Measurements from ENCODE around the gene SDR42E1.

Gene SDR42E1, protein sequence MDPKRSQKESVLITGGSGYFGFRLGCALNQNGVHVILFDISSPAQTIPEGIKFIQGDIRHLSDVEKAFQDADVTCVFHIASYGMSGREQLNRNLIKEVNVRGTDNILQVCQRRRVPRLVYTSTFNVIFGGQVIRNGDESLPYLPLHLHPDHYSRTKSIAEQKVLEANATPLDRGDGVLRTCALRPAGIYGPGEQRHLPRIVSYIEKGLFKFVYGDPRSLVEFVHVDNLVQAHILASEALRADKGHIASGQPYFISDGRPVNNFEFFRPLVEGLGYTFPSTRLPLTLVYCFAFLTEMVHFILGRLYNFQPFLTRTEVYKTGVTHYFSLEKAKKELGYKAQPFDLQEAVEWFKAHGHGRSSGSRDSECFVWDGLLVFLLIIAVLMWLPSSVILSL

DNA sequence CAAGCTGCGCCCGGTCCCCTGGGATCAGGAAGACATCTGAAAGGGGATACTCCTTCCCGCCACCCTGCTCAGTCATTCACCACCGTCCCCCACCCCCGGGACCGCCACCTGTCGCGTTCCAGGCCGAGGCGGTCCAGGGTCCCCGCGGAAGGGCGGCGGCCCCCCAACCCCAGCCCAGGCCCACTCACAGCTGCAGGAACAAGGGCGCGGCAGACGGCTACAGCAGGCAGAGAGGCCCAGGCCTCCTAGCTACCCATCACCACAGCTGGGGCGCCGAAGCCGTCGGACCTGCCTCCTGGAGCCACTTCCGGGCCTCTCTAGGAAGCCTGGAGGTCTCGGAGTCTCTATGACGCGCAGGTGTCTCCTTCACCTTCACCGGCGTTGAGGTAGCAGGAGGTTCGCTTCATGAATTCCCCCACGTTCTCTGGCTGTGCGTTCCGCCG, at the start of gene SDR42E1:
TSS of gene SDR42E1 (minus strand) at position 272 of the 443 bp plus-strand sequence. CDS start 10,612 bp downstream, outside the sequence.
- DNase-seq: peak; percentile 50

DNA sequence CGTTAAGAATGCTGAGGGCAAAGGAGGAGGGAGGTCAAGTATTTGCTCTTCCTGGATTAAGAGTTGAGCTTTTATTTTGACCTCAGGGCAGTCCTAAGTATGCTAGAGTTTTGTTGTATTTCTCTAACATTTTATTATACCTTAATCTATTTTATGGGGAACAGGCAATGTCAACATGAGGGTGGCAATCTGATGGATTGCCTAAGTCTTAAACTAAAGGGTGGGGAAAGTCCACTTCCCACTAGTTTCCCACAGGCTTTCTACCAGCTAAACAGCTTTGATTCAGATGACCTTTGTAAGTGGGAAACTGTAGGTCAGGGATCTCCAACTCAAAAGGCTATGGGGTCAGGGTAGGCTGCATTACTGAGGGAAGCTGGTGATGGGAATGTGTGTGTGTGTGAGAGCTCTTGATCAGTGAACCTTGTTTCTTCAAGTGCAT, 48.7 kb upstream of the SDR42E1 start:
- no peak for DNase-seq

DNA sequence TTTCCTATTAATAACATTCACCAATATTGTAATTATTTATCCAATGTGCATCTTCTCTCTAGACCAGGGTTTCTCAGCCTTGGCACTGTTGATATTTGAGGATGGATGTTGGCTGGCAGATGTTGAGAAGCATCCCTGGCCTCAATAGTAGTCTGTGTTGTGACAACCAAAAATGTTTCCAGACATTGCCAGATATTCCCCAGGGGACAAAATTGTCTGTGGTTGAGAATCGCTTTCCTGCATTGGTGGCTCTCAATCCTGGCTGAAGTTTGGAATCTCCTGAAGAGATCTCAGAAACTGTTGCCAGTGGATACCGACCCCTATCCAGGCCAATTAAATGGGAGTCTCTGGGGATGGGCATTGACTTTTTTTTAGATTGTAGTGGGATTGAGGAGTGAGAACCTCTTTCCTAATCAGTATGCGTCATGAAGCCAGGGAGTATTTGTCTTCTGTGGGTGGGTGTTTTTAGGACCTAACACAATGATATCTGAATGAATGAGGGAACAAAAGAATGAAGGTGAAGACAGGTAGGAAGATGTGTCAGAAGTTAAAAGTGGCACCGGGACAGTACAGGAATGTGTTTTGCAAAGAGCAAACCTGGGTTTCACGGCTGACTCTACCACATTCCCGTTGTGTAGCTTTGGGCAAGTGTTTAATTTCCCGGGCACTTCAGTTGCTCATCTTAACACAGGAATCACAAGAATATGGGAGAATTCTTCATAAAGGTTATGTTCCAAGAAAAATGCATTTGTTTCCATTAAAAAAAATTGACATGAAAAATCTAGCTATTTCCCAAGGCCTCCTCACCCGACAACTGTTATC, 48.1 kb upstream of the SDR42E1 start:
- DNase-seq: no peak

DNA sequence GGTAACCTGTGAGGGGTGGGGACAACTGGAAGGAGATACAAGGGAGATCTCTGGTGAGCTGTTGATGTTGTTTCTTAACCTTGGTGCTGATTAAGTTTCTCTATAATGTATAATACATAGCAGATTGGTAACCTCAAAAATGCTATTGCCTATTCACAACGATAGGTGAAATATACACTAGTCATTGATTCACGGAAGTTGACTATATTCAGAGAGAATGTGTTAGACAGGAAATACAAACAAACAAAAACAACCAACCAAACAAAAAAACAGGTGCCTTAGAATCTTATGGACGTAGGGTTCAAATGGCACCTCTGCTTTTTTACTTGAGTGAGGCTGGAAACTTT, 45.3 kb upstream of the SDR42E1 start:
- DNase-seq: no peak

DNA sequence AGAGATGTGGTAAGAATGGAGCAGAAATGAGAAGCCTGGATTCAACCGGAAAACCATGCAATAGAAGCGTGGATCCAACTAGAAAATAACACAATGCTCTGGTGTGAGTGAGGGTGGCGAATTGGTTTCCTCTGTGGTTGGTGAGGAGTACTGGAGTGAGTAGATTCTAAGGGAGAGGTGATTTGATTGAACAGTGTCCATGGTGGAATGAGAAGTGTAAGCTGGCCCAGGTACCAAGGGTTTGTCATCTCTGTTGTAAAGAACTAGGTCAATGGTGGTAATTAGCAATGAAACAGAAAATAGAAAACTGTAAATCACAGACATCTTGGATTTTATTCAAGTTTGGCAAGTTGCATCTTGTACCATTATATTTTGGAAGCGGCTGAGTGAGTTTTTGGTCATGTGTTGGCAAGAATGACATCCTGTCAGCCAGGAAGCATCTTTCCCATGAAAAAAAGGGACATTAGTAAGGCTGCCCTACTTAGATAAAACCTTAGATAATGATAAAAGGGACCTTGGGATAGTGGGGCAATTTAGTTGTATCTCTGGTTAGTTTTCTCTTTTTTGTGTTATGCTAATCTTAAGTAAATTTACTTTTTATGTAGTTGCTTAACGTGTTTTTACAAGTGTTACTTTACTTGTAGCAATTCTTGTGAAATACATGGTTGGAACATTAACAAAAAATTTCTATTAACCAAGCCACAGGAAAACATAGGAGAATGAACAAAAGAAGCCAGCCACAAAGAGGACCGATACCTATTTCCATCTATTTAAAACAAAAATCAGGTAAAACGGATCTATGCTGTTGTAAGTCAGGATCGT, 44.7 kb upstream of the SDR42E1 start:
- DNase-seq: no peak

DNA sequence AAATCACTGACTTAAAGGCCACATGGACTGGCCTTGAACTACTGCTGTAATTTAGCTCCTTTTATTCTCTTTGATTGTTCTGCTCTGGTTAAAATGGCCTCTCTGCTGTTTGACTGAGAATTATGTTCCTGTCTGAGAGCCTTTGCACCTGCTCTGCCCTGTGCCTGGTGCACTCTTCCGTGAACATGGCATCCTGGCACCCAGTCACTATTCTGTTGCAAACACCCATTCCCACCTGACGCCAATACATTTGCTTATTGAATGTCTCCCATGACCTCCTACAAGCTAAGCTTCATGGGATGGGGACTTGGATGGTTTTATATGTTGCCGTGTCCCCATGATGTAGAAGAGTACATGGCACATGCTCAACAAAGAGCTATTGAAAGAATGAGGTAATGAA, 43.8 kb upstream of the SDR42E1 start:
- DNase-seq: no peak

DNA sequence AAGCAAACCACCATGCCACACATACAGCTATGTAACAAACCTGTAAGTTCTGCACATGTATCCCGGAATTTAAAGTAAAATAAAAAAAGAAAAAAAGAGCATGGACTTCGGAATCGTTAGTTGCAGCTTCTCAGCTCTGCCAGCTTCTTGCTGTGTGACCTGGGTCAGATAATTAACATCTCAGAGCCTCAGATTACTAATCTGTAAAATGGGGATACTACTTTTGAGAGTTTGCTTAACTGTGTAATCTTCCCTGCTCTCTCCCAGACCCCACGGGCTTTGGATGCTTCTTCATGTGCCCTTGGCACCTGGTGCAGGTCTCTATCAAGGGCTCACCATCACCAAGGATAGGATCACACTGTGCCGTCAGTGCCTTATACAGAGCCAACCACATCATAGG, 40.4 kb upstream of the SDR42E1 start:
- DNase-seq: no peak

DNA sequence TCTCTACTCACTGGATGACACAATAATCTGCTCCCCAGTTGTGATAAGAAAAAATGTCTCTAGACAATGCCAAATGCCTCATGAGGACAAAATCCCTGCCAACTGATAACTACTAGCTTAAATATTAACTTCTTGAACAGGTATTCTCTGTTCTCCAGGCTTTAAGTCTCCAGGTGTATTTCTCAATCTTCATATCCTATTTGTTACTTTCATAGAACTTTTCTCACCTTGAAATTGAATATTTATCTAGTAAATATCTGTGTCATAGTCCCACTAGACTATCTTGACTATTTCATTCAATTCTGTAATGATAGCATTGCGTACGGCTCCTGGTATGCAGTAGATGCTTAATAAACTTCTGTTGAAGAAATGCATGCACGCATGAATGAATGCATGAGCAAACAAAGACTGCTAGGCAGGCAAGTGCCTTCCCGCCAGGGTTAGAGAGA, 39.7 kb upstream of the SDR42E1 start:
- no peak for DNase-seq

DNA sequence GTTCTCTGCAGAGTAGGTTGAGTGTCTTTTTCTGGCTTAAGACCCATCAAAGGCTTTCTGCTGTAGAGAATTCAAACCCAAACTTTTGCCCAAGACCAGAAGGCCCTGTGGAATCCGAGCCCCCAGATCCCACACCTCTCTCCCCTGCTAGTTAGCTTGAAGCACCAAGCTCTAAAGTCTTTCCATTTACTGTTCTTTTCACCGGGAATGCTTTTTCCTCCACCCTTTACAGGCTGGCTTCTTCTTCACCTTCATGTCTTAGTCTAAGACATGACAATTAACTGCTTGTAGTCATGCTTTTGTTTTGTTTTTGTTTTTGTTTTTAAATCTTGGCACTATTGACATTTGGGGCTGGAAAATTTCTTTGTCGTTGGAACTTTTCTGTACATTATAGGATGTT, 39.2 kb upstream of the SDR42E1 start:
- DNase-seq: no peak

DNA sequence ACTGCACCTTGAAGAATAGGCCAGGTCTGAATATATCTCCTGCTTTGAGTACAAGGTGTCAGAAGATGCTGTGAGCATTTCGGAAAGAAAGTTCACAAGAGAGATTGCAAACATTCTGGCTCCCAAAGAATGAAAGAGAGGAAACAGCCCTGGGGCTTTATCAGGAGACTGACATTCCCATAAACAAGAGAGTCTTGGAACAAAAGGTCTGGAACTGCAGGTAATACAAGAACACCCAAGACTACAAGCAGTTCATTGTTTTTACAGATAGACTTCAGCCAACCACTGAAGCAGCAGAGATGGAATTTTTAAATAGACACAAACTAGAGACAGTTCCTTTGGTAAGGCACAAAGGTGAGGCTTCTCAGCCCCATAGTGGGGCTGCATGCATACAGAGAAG, 38.2 kb upstream of the SDR42E1 start:
- no peak for DNase-seq

DNA sequence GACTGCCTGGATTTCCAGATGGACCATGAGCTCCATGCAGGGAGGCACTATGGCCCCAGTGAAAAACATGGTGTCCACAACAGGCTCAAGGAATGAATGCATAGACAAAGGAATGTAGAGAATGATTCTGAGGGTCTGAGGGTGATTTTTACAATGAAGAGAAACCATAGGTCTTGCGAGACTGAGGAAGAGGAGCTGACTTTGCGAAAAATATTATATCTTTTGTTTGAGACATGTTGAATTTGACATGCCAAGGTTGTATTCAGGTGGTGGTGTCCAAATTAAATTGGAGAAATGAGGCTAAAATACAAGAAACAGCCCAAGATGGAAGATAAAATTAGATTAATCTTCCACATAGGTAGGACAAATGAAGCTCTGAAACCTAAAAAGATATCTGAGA, 36.5 kb upstream of the SDR42E1 start:
- no peak for DNase-seq

DNA sequence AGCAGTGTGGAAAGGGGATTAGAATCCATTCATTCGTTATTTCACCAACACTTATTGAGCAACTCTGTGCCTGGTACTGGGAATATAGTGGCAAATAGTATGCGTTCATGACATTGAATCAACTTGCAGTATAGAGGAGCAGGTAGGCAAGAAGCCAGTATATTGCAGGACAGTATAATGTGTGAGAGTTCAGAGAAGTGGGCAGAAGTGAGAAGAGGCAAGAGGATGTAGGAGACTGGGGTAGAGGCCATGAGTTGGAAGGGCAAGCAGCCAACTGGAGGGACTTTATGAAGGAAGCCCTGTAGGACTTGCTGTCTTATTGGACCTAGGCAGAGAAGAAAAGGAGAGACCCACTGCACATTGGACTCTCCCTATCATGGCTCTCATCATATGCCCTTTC, 36.1 kb upstream of the SDR42E1 start:
- no peak for DNase-seq

DNA sequence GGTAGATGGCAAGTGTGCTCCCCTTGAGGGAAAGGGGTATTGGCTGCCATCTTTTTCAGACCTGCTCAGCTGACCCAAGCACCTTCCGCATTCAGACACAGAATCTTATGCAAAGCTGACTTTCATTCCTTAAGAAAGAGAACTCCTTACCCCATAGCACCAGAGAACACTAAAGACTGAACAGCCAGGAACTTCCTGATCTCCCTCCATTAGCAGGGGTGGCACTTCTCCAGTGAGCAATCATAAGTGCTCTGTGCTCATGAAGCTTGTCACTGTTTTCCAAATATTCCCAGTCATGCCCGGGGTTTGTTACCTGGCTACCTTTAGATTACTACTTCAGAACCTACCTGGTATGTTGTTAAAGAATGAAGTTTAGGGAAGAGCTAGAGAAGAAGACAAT, 35.7 kb upstream of the SDR42E1 start:
- DNase-seq: no peak

DNA sequence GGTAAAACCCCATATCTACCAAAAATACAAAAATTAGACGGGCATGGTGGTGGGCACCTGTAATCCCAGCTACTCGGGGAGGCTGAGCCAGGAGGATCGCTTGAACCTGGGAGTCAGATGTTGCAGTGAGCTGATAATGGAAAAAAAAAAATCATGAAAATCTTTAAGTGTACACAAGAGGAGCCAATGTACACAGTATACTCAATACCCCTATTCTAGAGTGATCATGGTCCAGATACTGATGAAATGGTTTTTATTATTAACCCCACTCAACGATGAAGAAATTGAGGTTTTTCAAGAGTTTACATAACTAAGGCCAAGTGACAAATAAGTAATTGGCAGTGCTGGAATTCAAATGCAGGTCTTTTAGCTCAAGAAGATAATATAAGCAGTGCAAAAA, 35.3 kb upstream of the SDR42E1 start:
- DNase-seq: no peak

DNA sequence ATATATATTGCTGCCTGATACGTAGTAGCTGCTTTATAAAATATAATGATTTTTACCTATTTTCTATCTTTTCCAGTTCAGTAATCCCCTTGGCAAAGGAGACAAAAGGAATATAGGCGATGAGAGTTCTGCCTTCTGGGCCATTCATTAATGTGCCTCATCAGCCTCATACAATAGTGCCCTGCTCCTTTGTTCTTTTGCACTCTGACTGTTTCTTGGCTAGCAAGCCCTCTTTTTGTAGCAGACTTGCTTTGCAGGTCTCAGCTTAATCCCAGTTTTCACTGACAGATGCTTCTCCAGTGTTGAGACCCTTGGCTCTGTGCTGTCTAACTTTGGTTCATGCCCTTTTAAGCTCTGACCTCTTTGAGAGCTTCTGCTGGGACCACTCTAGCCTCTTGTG, 34.2 kb upstream of the SDR42E1 start:
- no peak for DNase-seq

DNA sequence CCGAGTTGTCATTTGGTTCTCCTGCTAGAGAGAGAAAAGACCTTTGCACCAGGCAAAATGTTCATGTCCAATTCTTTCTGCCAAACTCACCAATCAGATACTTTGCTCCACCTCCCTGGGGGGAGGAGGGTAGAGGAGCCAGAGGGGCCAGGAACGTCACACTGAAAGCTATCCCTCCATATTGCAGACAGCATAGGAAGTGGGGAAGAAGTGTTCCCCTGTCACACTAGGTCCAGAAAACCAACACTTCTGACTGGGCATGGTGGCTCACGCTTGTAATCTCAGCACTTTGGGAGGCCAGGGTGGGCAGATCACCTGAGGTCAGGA, 33.3 kb upstream of the SDR42E1 start:
- DNase-seq: no peak

DNA sequence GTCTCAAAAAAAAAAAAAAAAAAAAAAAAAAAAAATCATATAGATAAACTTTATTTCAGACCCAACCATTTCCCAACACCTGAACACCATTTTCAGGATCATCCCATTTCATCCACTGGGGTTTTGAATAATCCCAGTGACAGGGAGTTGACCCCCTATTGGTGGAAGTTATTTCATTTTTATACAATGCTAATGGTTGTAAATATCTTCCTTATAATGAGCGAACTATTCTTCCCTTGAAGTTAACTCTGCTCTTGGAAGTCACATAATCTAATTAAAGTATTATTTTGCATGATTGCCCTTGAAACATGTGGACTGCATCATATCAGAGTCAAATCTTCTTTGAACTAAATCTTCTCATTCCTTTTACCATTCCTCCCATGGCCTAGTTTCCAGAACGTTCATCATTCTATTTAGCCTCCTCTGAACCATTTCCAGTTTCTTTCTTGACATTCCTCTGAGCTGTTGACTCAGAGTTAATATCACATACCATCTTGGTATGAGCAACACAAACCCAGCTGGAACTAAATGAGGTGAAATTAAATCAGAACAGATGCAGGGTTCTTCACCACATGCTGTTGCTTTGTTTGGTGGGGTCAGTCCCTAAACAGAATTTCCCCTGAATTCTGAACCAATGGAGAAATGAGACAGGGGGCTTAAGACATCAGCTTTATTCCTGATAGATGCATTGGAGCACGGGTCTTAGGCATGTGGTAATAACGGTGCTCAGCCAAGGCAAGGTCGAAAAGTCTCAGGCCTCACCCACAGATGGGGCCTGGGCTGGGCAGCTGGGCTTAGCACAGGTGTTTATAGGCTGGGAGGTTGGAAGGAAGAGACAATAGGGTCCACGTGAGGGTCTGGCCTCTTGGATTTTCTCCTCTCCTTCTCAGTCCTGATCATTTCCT, 32.7 kb upstream of the SDR42E1 start:
- no peak for DNase-seq

DNA sequence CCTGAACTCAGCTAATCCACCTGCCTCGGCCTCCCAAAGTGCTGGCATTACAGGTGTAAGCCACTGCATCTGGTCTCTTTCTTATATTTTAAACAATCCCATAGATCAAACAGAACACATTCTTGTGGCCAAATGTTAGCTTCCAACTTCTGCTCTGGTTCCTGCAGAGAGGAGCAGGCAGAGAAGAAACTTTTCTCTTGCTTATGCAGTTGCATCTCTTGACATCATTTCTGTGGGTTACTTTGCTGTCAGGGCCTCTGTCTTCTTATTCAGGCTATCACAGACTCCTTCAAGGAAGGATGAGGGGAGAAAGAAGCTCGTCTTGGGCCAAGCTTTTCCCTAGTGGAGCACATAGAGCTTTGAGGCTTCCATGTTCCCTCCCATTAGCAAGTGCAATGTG, 31.6 kb upstream of the SDR42E1 start:
- DNase-seq: no peak

DNA sequence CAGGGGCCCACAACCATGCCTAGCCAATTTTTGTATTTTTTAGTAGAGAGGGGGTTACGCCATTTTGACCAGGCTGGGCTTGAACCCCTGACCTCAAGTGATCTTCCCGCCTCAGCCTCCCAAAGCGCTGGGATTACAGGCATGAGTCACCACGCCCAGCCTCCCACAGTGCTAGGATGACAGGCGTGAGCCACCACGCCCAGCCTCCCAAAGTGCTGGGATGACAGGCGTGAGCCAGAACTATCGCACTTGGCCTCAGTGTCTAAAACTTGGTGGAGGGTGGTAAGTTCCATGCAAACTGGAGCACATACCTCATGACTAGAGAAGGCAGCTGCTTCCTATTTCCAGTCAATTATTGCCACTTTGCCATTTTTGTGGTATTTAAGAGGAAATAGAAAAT, 30.9 kb upstream of the SDR42E1 start:
- DNase-seq: no peak

DNA sequence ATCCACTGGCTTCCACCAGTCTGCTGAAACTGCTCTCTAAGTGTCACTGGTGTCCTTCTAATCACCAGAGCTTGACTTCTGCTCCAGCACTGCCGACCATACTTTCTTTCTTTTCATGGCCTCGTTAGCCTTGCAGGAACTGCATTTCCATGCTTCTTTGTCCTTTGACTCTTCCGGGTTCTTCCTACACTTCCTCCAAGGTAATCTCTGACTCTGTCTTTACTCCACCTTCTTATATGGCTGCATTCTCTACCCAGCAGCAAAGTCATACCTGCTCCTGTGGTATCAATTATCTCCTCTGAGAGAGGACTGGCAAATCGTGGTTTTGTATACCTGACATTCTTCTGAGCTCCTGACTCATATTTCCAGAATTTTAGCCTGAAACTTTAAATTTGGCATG, 30.3 kb upstream of the SDR42E1 start:
- DNase-seq: no peak

DNA sequence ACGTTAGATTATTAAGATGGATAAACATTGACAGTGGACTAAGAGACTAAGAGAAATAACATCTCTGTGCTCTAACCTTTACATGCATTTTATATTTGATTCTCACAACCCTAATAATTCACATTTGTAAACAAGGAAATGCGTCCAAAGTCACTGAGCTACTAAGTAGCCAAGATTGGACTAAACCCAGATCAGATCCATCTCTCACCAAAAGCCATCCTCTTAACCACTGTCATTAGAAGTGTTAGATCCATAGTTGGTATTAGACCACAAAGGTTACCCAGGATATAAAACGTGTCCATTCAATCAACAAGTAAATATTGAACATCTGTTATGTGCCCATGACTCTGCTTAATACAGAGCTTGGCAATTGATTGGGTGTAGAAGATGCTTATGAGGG, 29.0 kb upstream of the SDR42E1 start:
- no peak for DNase-seq

DNA sequence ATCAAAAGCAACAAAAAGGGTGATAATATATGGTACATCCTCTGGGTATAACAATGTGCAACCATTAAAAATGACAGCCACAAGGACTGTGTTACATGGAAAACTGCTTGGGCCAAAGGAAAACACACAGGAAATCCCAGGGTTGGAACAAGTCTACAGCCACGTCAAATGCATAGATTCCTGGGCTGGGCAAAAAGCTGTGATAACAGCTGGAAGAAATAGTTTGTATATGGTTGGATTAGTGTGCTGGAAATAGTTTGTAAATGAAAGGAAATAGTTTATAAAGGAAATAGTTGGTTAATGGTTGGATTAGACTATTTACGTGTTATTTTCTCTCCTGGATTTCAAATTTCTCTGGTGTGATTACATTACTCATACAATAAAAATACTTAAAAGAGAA, 26.4 kb upstream of the SDR42E1 start:
- DNase-seq: no peak

Data from activated CD4-positive, alpha-beta T cell treated with anti-CD3 and anti-CD28 coated beads, Interleukin-2, amount 50 U/mL, for 1 hour (primary cell).